Measurements from ENCODE around the gene CHRNA10.

CHRNA10 gene

GRCh38 chr11:3700910-3701309, 29.7 kb upstream of the CHRNA10 start:
- Histone ChIP-seq H3K4me3 (ENCODE audit: insufficient read length, low read depth) (no peak overlapping the region), H3K36me3 (ENCODE audit: insufficient read depth, insufficient read length, low read length) (peaks cover 89% of the 10 kb centered on the region), H3K27me3 (ENCODE audit: insufficient read depth, insufficient read length) (no peaks in the 10 kb centered on the region), H3K9me3 (ENCODE audit: insufficient read depth, low read length) (no peaks in the 10 kb centered on the region), H3K9ac (ENCODE audit: insufficient read length, low read depth) (no peak overlapping the region), H3K4me1 (ENCODE audit: insufficient read depth, insufficient read length) (no peaks in the 10 kb centered on the region)
- no peak for DNase-seq (ENCODE audit: low read depth, low spot score)
- TF ChIP-seq YY1 (IDR thresholded peaks at IDR 0.05; ENCODE audit: insufficient read depth, insufficient read length) (no peak), ZNF274 (IDR thresholded peaks at IDR 0.05; ENCODE audit: low read depth, low read length) (no peak), SUZ12 (IDR thresholded peaks at IDR 0.05; ENCODE audit: extremely low read depth, insufficient read depth, insufficient read length) (no peak)

GRCh38 chr11:3700410-3700809, 29.2 kb upstream of the CHRNA10 start:
- H3K9me3 ChIP-seq (ENCODE audit: insufficient read depth, low read length): no peaks in the 10 kb centered on the region
- H3K4me3 ChIP-seq (ENCODE audit: insufficient read length, low read depth): no peak overlapping the region
- TF ChIP-seq ZNF274 (IDR thresholded peaks at IDR 0.05; ENCODE audit: low read depth, low read length) (no peak), SUZ12 (IDR thresholded peaks at IDR 0.05; ENCODE audit: extremely low read depth, insufficient read depth, insufficient read length) (no peak), YY1 (IDR thresholded peaks at IDR 0.05; ENCODE audit: insufficient read depth, insufficient read length) (no peak)
- H3K4me1 ChIP-seq (ENCODE audit: insufficient read depth, insufficient read length): no peaks in the 10 kb centered on the region
- no peaks in the 10 kb centered on the region for H3K27me3 ChIP-seq (ENCODE audit: insufficient read depth, insufficient read length)
- peaks cover 90% of the 10 kb centered on the region for H3K36me3 ChIP-seq (ENCODE audit: insufficient read depth, insufficient read length, low read length)
- no peak overlapping the region for H3K9ac ChIP-seq (ENCODE audit: insufficient read length, low read depth)
- DNase-seq (ENCODE audit: low read depth, low spot score): no peak

GRCh38 chr11:3686751-3687150, 15.6 kb upstream of the CHRNA10 start:
- H3K27me3 ChIP-seq (ENCODE audit: insufficient read depth, insufficient read length): no peaks in the 10 kb centered on the region
- H3K36me3 ChIP-seq (ENCODE audit: insufficient read depth, insufficient read length, low read length): peaks cover 85% of the 10 kb centered on the region
- no peak overlapping the region for H3K4me3 ChIP-seq (ENCODE audit: insufficient read length, low read depth)
- H3K4me1 ChIP-seq (ENCODE audit: insufficient read depth, insufficient read length): no peaks in the 10 kb centered on the region
- no peaks in the 10 kb centered on the region for H3K9me3 ChIP-seq (ENCODE audit: insufficient read depth, low read length)
- H3K9ac ChIP-seq (ENCODE audit: insufficient read length, low read depth): no peak overlapping the region
- no peak for TF ChIP-seq SUZ12 (IDR thresholded peaks at IDR 0.05; ENCODE audit: extremely low read depth, insufficient read depth, insufficient read length)
- no peak for TF ChIP-seq ZNF274 (IDR thresholded peaks at IDR 0.05; ENCODE audit: low read depth, low read length)
- TF ChIP-seq YY1 (IDR thresholded peaks at IDR 0.05; ENCODE audit: insufficient read depth, insufficient read length): no peak
- DNase-seq (ENCODE audit: low read depth, low spot score): no peak

- Histone ChIP-seq H3K4me1 (ENCODE audit: insufficient read depth, insufficient read length) (no peaks in the 10 kb centered on the region), H3K27me3 (ENCODE audit: insufficient read depth, insufficient read length) (no peaks in the 10 kb centered on the region), H3K9me3 (ENCODE audit: insufficient read depth, low read length) (no peaks in the 10 kb centered on the region), H3K36me3 (ENCODE audit: insufficient read depth, insufficient read length, low read length) (peaks cover 85% of the 10 kb centered on the region), H3K4me3 (ENCODE audit: insufficient read length, low read depth) (no peak overlapping the region), H3K9ac (ENCODE audit: insufficient read length, low read depth) (no peak overlapping the region)
- TF ChIP-seq ZNF274 (IDR thresholded peaks at IDR 0.05; ENCODE audit: low read depth, low read length) (no peak), YY1 (IDR thresholded peaks at IDR 0.05; ENCODE audit: insufficient read depth, insufficient read length) (no peak), SUZ12 (IDR thresholded peaks at IDR 0.05; ENCODE audit: extremely low read depth, insufficient read depth, insufficient read length) (no peak)
- DNase-seq (ENCODE audit: low read depth, low spot score): no peak
Observed at GRCh38 chr11:3685923-3686322, 14.7 kb upstream of the CHRNA10 start.

GRCh38 chr11:3684819-3685172, 13.6 kb upstream of the CHRNA10 start:
- no peaks in the 10 kb centered on the region for H3K9me3 ChIP-seq (ENCODE audit: insufficient read depth, low read length)
- H3K4me3 ChIP-seq (ENCODE audit: insufficient read length, low read depth): no peak overlapping the region
- DNase-seq (ENCODE audit: low read depth, low spot score): no peak
- TF ChIP-seq ZNF274 (IDR thresholded peaks at IDR 0.05; ENCODE audit: low read depth, low read length) (no peak), YY1 (IDR thresholded peaks at IDR 0.05; ENCODE audit: insufficient read depth, insufficient read length) (no peak), SUZ12 (IDR thresholded peaks at IDR 0.05; ENCODE audit: extremely low read depth, insufficient read depth, insufficient read length) (no peak)
- H3K4me1 ChIP-seq (ENCODE audit: insufficient read depth, insufficient read length): no peaks in the 10 kb centered on the region
- peaks cover 88% of the 10 kb centered on the region for H3K36me3 ChIP-seq (ENCODE audit: insufficient read depth, insufficient read length, low read length)
- no peaks in the 10 kb centered on the region for H3K27me3 ChIP-seq (ENCODE audit: insufficient read depth, insufficient read length)
- H3K9ac ChIP-seq (ENCODE audit: insufficient read length, low read depth): no peak overlapping the region

GRCh38 chr11:3684129-3684818, 13.1 kb upstream of the CHRNA10 start:
- TF ChIP-seq SUZ12 (IDR thresholded peaks at IDR 0.05; ENCODE audit: extremely low read depth, insufficient read depth, insufficient read length) (no peak), ZNF274 (IDR thresholded peaks at IDR 0.05; ENCODE audit: low read depth, low read length) (no peak), YY1 (IDR thresholded peaks at IDR 0.05; ENCODE audit: insufficient read depth, insufficient read length) (no peak)
- H3K36me3 ChIP-seq (ENCODE audit: insufficient read depth, insufficient read length, low read length): peaks cover 88% of the 10 kb centered on the region
- no peak overlapping the region for H3K4me3 ChIP-seq (ENCODE audit: insufficient read length, low read depth)
- no peak overlapping the region for H3K9ac ChIP-seq (ENCODE audit: insufficient read length, low read depth)
- no peaks in the 10 kb centered on the region for H3K27me3 ChIP-seq (ENCODE audit: insufficient read depth, insufficient read length)
- H3K4me1 ChIP-seq (ENCODE audit: insufficient read depth, insufficient read length): no peaks in the 10 kb centered on the region
- H3K9me3 ChIP-seq (ENCODE audit: insufficient read depth, low read length): no peaks in the 10 kb centered on the region
- DNase-seq (ENCODE audit: low read depth, low spot score): no peak

GRCh38 chr11:3683039-3683438, 11.9 kb upstream of the CHRNA10 start:
- DNase-seq (ENCODE audit: low read depth, low spot score): no peak
- H3K36me3 ChIP-seq (ENCODE audit: insufficient read depth, insufficient read length, low read length): peaks cover 96% of the 10 kb centered on the region
- no peak for TF ChIP-seq ZNF274 (IDR thresholded peaks at IDR 0.05; ENCODE audit: low read depth, low read length)
- no peak for TF ChIP-seq SUZ12 (IDR thresholded peaks at IDR 0.05; ENCODE audit: extremely low read depth, insufficient read depth, insufficient read length)
- no peak for TF ChIP-seq YY1 (IDR thresholded peaks at IDR 0.05; ENCODE audit: insufficient read depth, insufficient read length)

More at GRCh38 chr11:3683039-3683438, 11.9 kb upstream of the CHRNA10 start:
- no peaks in the 10 kb centered on the region for H3K9me3 ChIP-seq (ENCODE audit: insufficient read depth, low read length)
- no peaks in the 10 kb centered on the region for H3K4me1 ChIP-seq (ENCODE audit: insufficient read depth, insufficient read length)
- H3K27me3 ChIP-seq (ENCODE audit: insufficient read depth, insufficient read length): no peaks in the 10 kb centered on the region
- no peak overlapping the region for H3K9ac ChIP-seq (ENCODE audit: insufficient read length, low read depth)
- H3K4me3 ChIP-seq (ENCODE audit: insufficient read length, low read depth): no peak overlapping the region

Data from NT2/D1 (cell line).